GM23338 (cell line): ENCODE measurements around the gene C3orf22. TPM values are rescaled to one million over a fixed set of nuclear protein-coding genes. Genes with fewer than 3 reads are reported as not detected.

ENCODE experiments used
- ATAC-seq: fragments of 200-7000 bp; cut with Tn5 transposase; 3 replicates; pipeline ENCODE4 v1.9.1; 2020
- DNase-seq: peaks from one replicate; pipeline ENCODE4 v3.0.0-alpha.2; 2015; ENCODE audit warnings: low spot score
- H2AFZ ChIP-seq: fragments of 200-600 bp; sonication (generic); 2 replicates; pipeline ENCODE4 v1.8.0; 2016; ENCODE audit warnings: antibody characterized with exemption, mild to moderate bottlenecking, moderate library complexity
- H3F3A ChIP-seq: fragments of 200-600 bp; sonication (generic); replicated peaks from 2 replicates; pipeline ENCODE4 v1.8.0; 2017; ENCODE audit warnings: antibody characterized with exemption, mixed run types, low read depth
- H3K27ac ChIP-seq: fragments of 200-600 bp; sonication (generic); 2 replicates; pipeline ENCODE4 v1.6.1; 2016; ENCODE audit warnings: low read depth
- H3K27me3 ChIP-seq: fragments of 200-600 bp; sonication (generic); 2 replicates; pipeline ENCODE4 v1.8.0; 2016; ENCODE audit warnings: mild to moderate bottlenecking, mixed run types, moderate library complexity; ENCODE audit not compliant: insufficient read depth
- H3K36me3 ChIP-seq: fragments of 200-600 bp; sonication (generic); 2 replicates; pipeline ENCODE4 v1.8.0; 2016; ENCODE audit warnings: mild to moderate bottlenecking; ENCODE audit not compliant: insufficient read depth
- H3K4me1 ChIP-seq: fragments of 200-600 bp; sonication (generic); 2 replicates; pipeline ENCODE4 v1.8.0; 2016; ENCODE audit warnings: mild to moderate bottlenecking, moderate library complexity; ENCODE audit not compliant: insufficient read depth
- H3K4me2 ChIP-seq: fragments of 200-600 bp; sonication (generic); 2 replicates; pipeline ENCODE4 v1.7.1; 2017; ENCODE audit warnings: mixed run types
- H3K4me3 ChIP-seq: fragments of 200-600 bp; sonication (generic); 2 replicates; pipeline ENCODE4 v1.6.1; 2016; ENCODE audit warnings: mixed run types
- H3K79me2 ChIP-seq: fragments of 200-600 bp; sonication (generic); replicated peaks from 2 replicates; pipeline ENCODE4 v1.8.0; 2017; ENCODE audit warnings: mild to moderate bottlenecking; ENCODE audit not compliant: insufficient read depth
- H3K9me2 ChIP-seq: fragments of 200-600 bp; sonication (generic); 2 replicates; pipeline ENCODE4 v1.8.0; 2017; ENCODE audit not compliant: insufficient read depth
- H4K20me1 ChIP-seq: fragments of 200-600 bp; sonication (generic); replicated peaks from 2 replicates; pipeline ENCODE4 v1.8.0; 2017; ENCODE audit warnings: mild to moderate bottlenecking; ENCODE audit not compliant: insufficient read depth
- H3K27ac Mint-ChIP-seq: 2 replicates; pipeline ENCODE4 v1.8.0; 2020; ENCODE audit warnings: inconsistent platforms, mild to moderate bottlenecking, moderate library complexity, mixed read lengths
- H3K27me3 Mint-ChIP-seq: 3 replicates; pipeline ENCODE4 v1.8.0; 2022; ENCODE audit warnings: low read depth, mild to moderate bottlenecking, moderate library complexity, mixed read lengths, inconsistent platforms; ENCODE audit not compliant: insufficient read depth, poor library complexity
- H3K36me3 Mint-ChIP-seq: 3 replicates; pipeline ENCODE4 v1.8.0; 2021; ENCODE audit warnings: low read depth, mild to moderate bottlenecking, inconsistent platforms, moderate library complexity, mixed read lengths
- H3K4me1 Mint-ChIP-seq: 3 replicates; pipeline ENCODE4 v1.8.0; 2020; ENCODE audit warnings: mild to moderate bottlenecking, inconsistent platforms, mixed read lengths
- H3K4me3 Mint-ChIP-seq: 3 replicates; pipeline ENCODE4 v1.8.0; 2021; ENCODE audit warnings: moderate library complexity, mild to moderate bottlenecking, inconsistent platforms, mixed read lengths
- H3K9me3 Mint-ChIP-seq: 3 replicates; pipeline ENCODE4 v1.8.0; 2020; ENCODE audit warnings: moderate library complexity, mild to moderate bottlenecking, inconsistent platforms, mixed read lengths
- CREB1 ChIP-seq: fragments of 250-450 bp; sonication (Bioruptor Pico); IDR thresholded peaks from 2 replicates; pipeline ENCODE4 v1.5.0; 2020; ENCODE audit warnings: low read depth, mild to moderate bottlenecking, moderate library complexity
- EZH2 ChIP-seq: fragments of 200-600 bp; sonication (generic); IDR thresholded peaks from one replicate; pipeline ENCODE4 v1.8.0; 2017; ENCODE audit warnings: antibody characterized with exemption, mild to moderate bottlenecking, low read depth; ENCODE audit not compliant: unreplicated experiment
- EZH2phosphoT487 ChIP-seq: fragments of 200-600 bp; sonication (generic); IDR thresholded peaks from one replicate; pipeline ENCODE4 v1.8.1; 2018; ENCODE audit warnings: antibody characterized with exemption; ENCODE audit not compliant: unreplicated experiment
- JUNB ChIP-seq: IDR thresholded peaks from one replicate; pipeline ENCODE4 v1.6.1; 2016; ENCODE audit warnings: antibody characterized with exemption; ENCODE audit not compliant: unreplicated experiment
- NANOG ChIP-seq: IDR thresholded peaks from 2 replicates; pipeline ENCODE4 v1.6.1; 2016; ENCODE audit warnings: antibody characterized with exemption, borderline replicate concordance
- POLR2AphosphoS5 ChIP-seq: IDR thresholded peaks from 2 replicates; pipeline ENCODE4 v1.6.1; 2016; ENCODE audit warnings: antibody characterized with exemption, low read depth
- STAT1 ChIP-seq: IDR thresholded peaks from one replicate; pipeline ENCODE4 v1.6.1; 2016; ENCODE audit warnings: antibody characterized with exemption; ENCODE audit not compliant: unreplicated experiment
- ZNF114 ChIP-seq: fragments of 250-450 bp; sonication (Bioruptor Pico); IDR thresholded peaks from 2 replicates; pipeline ENCODE4 v1.5.0; 2020; ENCODE audit warnings: mild to moderate bottlenecking, moderate library complexity
- ZNF331 ChIP-seq: fragments of 250-450 bp; sonication (Bioruptor Pico); IDR thresholded peaks from 2 replicates; pipeline ENCODE4 v1.5.0; 2020; ENCODE audit warnings: low read depth, mild to moderate bottlenecking, moderate library complexity
- polyA plus RNA-seq: library from polyadenylated mRNA; unstranded; fragments of >200 nt; fragmentation: Nextera tagmentation; extraction: Ambion mirVana; gene quantifications from 2 replicates; pipeline ENCODE4 v1.2.1, GENCODE V29; 2016
- total RNA-seq: library from RNA; depleted of rRNA; stranded (reverse); fragments of >200 nt; shearing (Covaris generic); gene quantifications from 2 replicates; pipeline ENCODE4 v1.2.3, GENCODE V29; 2014
- TF ChIP-seq, protein P1 (sequence below), 2 experiments: fragments of 200-600 bp in 1 of 2; sonication (generic) in 1 of 2; conservative IDR thresholded peaks; 2 replicates each; pipeline versions ENCODE4 v1.5.1 to v1.6.1; 2016 to 2017; ENCODE audit warnings: antibody characterized with exemption in 2 of 2, low read depth in 2 of 2, mild to moderate bottlenecking in 2 of 2, moderate library complexity in 1 of 2
- TF ChIP-seq, protein P2 (sequence below): IDR thresholded peaks from one replicate; pipeline ENCODE4 v1.6.1; 2018; ENCODE audit warnings: antibody characterized with exemption; ENCODE audit not compliant: unreplicated experiment
- TF ChIP-seq, protein P3 (sequence below): fragments of 250-450 bp; sonication (Bioruptor Pico); IDR thresholded peaks from 2 replicates; pipeline ENCODE4 v1.5.0; 2020; ENCODE audit warnings: mild to moderate bottlenecking, moderate library complexity
- TF ChIP-seq, protein P4 (sequence below): IDR thresholded peaks from 2 replicates; pipeline ENCODE4 v1.6.1; 2016; ENCODE audit warnings: antibody characterized with exemption

Gene C3orf22
- total and polyA plus RNA-seq, 2 experiments from 2014 or later: not detected

DNA sequence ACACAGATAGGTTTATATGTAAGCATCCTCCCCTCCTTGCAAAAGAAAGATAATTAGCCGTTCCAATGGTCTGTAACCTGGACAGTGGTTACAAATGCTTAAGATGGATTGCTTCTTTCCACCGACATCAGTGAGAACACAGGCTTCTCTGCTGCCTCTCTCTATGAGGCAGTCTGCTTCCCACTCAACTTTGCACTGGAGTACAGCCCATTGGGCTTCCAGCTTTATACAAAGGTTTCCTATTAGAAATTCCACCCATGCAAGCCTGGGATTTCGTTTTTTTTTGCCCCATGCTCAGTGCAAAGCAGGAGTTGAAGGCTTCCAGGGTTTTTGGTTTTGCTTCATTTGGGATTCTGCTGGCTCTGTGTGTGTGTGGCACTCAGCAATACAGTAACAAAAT is 47.3 kb upstream of the C3orf22 start:
- Histone ChIP-seq H2AFZ (no peak overlapping the region), H3K79me2 (no peaks in the 10 kb centered on the region), H3K4me1 (no peaks in the 10 kb centered on the region), H3K9me2 (no peaks in the 10 kb centered on the region; the same call in 1 of the 2 replicates), H4K20me1 (no peaks in the 10 kb centered on the region), H3K36me3 (no peaks in the 10 kb centered on the region), H3K27ac (no peak overlapping the region), H3K4me2 (no peak overlapping the region), H3F3A (no peaks in the 10 kb centered on the region), H3K4me3 (no peak overlapping the region), H3K27me3 (no peaks in the 10 kb centered on the region)
- Mint-ChIP-seq H3K9me3 (no peaks in the 10 kb centered on the region), H3K36me3 (no peaks in the 10 kb centered on the region), H3K4me1 (no peaks in the 10 kb centered on the region; the same call in 2 of the 3 replicates), H3K27me3 (no peaks in the 10 kb centered on the region), H3K4me3 (no peak overlapping the region), H3K27ac (no peak overlapping the region)
- no peak for DNase-seq
- no peak for ATAC-seq
- no peak for TF ChIP-seq JUNB
- TF ChIP-seq ZNF114 (CRISPR knock-in tag): no peak
- no peak for TF ChIP-seq CREB1 (CRISPR knock-in tag)
- no peak for TF ChIP-seq EZH2
- no peak for TF ChIP-seq ZNF331 (CRISPR knock-in tag)
- TF ChIP-seq, protein P1, sequence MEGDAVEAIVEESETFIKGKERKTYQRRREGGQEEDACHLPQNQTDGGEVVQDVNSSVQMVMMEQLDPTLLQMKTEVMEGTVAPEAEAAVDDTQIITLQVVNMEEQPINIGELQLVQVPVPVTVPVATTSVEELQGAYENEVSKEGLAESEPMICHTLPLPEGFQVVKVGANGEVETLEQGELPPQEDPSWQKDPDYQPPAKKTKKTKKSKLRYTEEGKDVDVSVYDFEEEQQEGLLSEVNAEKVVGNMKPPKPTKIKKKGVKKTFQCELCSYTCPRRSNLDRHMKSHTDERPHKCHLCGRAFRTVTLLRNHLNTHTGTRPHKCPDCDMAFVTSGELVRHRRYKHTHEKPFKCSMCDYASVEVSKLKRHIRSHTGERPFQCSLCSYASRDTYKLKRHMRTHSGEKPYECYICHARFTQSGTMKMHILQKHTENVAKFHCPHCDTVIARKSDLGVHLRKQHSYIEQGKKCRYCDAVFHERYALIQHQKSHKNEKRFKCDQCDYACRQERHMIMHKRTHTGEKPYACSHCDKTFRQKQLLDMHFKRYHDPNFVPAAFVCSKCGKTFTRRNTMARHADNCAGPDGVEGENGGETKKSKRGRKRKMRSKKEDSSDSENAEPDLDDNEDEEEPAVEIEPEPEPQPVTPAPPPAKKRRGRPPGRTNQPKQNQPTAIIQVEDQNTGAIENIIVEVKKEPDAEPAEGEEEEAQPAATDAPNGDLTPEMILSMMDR (conservative IDR thresholded peaks at IDR 0.05; ENCODE audit: low read depth in 2 of 2): no peak
- no peak for TF ChIP-seq EZH2phosphoT487
- TF ChIP-seq, protein P2, sequence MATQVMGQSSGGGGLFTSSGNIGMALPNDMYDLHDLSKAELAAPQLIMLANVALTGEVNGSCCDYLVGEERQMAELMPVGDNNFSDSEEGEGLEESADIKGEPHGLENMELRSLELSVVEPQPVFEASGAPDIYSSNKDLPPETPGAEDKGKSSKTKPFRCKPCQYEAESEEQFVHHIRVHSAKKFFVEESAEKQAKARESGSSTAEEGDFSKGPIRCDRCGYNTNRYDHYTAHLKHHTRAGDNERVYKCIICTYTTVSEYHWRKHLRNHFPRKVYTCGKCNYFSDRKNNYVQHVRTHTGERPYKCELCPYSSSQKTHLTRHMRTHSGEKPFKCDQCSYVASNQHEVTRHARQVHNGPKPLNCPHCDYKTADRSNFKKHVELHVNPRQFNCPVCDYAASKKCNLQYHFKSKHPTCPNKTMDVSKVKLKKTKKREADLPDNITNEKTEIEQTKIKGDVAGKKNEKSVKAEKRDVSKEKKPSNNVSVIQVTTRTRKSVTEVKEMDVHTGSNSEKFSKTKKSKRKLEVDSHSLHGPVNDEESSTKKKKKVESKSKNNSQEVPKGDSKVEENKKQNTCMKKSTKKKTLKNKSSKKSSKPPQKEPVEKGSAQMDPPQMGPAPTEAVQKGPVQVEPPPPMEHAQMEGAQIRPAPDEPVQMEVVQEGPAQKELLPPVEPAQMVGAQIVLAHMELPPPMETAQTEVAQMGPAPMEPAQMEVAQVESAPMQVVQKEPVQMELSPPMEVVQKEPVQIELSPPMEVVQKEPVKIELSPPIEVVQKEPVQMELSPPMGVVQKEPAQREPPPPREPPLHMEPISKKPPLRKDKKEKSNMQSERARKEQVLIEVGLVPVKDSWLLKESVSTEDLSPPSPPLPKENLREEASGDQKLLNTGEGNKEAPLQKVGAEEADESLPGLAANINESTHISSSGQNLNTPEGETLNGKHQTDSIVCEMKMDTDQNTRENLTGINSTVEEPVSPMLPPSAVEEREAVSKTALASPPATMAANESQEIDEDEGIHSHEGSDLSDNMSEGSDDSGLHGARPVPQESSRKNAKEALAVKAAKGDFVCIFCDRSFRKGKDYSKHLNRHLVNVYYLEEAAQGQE: no peak
- TF ChIP-seq NANOG: no peak
- TF ChIP-seq, protein P3, sequence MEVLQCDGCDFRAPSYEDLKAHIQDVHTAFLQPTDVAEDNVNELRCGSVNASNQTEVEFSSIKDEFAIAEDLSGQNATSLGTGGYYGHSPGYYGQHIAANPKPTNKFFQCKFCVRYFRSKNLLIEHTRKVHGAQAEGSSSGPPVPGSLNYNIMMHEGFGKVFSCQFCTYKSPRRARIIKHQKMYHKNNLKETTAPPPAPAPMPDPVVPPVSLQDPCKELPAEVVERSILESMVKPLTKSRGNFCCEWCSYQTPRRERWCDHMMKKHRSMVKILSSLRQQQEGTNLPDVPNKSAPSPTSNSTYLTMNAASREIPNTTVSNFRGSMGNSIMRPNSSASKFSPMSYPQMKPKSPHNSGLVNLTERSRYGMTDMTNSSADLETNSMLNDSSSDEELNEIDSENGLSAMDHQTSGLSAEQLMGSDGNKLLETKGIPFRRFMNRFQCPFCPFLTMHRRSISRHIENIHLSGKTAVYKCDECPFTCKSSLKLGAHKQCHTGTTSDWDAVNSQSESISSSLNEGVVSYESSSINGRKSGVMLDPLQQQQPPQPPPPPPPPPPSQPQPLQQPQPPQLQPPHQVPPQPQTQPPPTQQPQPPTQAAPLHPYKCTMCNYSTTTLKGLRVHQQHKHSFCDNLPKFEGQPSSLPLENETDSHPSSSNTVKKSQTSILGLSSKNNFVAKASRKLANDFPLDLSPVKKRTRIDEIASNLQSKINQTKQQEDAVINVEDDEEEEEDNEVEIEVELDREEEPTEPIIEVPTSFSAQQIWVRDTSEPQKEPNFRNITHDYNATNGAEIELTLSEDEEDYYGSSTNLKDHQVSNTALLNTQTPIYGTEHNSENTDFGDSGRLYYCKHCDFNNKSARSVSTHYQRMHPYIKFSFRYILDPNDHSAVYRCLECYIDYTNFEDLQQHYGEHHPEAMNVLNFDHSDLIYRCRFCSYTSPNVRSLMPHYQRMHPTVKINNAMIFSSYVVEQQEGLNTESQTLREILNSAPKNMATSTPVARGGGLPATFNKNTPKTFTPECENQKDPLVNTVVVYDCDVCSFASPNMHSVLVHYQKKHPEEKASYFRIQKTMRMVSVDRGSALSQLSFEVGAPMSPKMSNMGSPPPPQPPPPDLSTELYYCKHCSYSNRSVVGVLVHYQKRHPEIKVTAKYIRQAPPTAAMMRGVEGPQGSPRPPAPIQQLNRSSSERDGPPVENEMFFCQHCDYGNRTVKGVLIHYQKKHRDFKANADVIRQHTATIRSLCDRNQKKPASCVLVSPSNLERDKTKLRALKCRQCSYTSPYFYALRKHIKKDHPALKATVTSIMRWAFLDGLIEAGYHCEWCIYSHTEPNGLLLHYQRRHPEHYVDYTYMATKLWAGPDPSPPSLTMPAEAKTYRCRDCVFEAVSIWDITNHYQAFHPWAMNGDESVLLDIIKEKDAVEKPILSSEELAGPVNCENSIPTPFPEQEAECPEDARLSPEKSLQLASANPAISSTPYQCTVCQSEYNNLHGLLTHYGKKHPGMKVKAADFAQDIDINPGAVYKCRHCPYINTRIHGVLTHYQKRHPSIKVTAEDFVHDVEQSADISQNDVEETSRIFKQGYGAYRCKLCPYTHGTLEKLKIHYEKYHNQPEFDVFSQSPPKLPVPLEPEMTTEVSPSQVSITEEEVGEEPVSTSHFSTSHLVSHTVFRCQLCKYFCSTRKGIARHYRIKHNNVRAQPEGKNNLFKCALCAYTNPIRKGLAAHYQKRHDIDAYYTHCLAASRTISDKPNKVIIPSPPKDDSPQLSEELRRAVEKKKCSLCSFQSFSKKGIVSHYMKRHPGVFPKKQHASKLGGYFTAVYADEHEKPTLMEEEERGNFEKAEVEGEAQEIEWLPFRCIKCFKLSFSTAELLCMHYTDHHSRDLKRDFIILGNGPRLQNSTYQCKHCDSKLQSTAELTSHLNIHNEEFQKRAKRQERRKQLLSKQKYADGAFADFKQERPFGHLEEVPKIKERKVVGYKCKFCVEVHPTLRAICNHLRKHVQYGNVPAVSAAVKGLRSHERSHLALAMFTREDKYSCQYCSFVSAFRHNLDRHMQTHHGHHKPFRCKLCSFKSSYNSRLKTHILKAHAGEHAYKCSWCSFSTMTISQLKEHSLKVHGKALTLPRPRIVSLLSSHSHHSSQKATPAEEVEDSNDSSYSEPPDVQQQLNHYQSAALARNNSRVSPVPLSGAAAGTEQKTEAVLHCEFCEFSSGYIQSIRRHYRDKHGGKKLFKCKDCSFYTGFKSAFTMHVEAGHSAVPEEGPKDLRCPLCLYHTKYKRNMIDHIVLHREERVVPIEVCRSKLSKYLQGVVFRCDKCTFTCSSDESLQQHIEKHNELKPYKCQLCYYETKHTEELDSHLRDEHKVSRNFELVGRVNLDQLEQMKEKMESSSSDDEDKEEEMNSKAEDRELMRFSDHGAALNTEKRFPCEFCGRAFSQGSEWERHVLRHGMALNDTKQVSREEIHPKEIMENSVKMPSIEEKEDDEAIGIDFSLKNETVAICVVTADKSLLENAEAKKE (CRISPR knock-in tag): no peak
- no peak for TF ChIP-seq STAT1
- TF ChIP-seq POLR2AphosphoS5: no peak
- TF ChIP-seq, protein P4, sequence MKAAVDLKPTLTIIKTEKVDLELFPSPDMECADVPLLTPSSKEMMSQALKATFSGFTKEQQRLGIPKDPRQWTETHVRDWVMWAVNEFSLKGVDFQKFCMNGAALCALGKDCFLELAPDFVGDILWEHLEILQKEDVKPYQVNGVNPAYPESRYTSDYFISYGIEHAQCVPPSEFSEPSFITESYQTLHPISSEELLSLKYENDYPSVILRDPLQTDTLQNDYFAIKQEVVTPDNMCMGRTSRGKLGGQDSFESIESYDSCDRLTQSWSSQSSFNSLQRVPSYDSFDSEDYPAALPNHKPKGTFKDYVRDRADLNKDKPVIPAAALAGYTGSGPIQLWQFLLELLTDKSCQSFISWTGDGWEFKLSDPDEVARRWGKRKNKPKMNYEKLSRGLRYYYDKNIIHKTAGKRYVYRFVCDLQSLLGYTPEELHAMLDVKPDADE: no peak
